HepG2 (cell line): ENCODE measurements around the gene WNT6. TPM values are rescaled to one million over a fixed set of nuclear protein-coding genes. Genes with fewer than 3 reads are reported as not detected.

Experiments used
- CREB1 ChIP-seq, 2 experiments: fragments of 450-650 bp in 1 of 2; IDR thresholded peaks; 2 replicates each; pipeline ENCODE4 v1.6.1; 2016 to 2017; ENCODE audit warnings: control low read depth in 1 of 2, mild to moderate bottlenecking in 1 of 2, missing compliant biosample characterization in 1 of 2, missing genetic modification characterization in 1 of 2
- CSRNP1 ChIP-seq: sonication (generic); formaldehyde crosslinking; IDR thresholded peaks from 2 replicates; pipeline ENCODE4 v1.8.1; 2023; ENCODE audit warnings: mild to moderate bottlenecking, missing genetic modification reagents
- GPBP1L1 ChIP-seq: sonication (generic); formaldehyde crosslinking; IDR thresholded peaks from 2 replicates; pipeline ENCODE4 v1.5.0; 2020; ENCODE audit warnings: mild to moderate bottlenecking, missing genetic modification reagents
- KDM1A ChIP-seq: IDR thresholded peaks from 2 replicates; pipeline ENCODE4 v1.6.1; 2016; ENCODE audit warnings: missing compliant biosample characterization
- KMT2A ChIP-seq: sonication (generic); formaldehyde crosslinking; IDR thresholded peaks from 2 replicates; pipeline ENCODE4 v1.4.0; 2020; ENCODE audit warnings: missing genetic modification reagents
- MAFK ChIP-seq, 2 experiments: IDR thresholded peaks in 1 of 2; conservative IDR thresholded peaks in 1 of 2; 2 replicates each; pipeline ENCODE4 v1.6.1; 2011; ENCODE audit warnings: improper control_type of control experiment in 2 of 2, low read length in 2 of 2
- MIXL1 ChIP-seq: IDR thresholded peaks from 2 replicates; pipeline ENCODE4 v1.6.1; 2016
- NR2F2 ChIP-seq: IDR thresholded peaks from 2 replicates; pipeline ENCODE4 v1.6.1; 2012; ENCODE audit warnings: low read depth, inconsistent platforms, borderline replicate concordance
- RNF219 ChIP-seq: sonication (generic); formaldehyde crosslinking; IDR thresholded peaks from 2 replicates; pipeline ENCODE4 v1.5.0; 2020; ENCODE audit warnings: mild to moderate bottlenecking, missing genetic modification reagents
- SALL1 ChIP-seq: sonication (generic); formaldehyde crosslinking; IDR thresholded peaks from 2 replicates; pipeline ENCODE4 v1.8.0; 2022; ENCODE audit warnings: mild to moderate bottlenecking, missing genetic modification reagents
- SMYD3 ChIP-seq: sonication (generic); formaldehyde crosslinking; IDR thresholded peaks from 2 replicates; pipeline ENCODE4 v1.8.1; 2023; ENCODE audit warnings: mild to moderate bottlenecking, missing genetic modification reagents
- THAP9 ChIP-seq: sonication (generic); formaldehyde crosslinking; IDR thresholded peaks from 2 replicates; pipeline ENCODE4; 2020; ENCODE audit warnings: missing genetic modification reagents, mild to moderate bottlenecking, borderline replicate concordance
- ZBTB43 ChIP-seq: sonication (generic); formaldehyde crosslinking; conservative IDR thresholded peaks from 2 replicates; pipeline ENCODE4 v1.4.0; 2020; ENCODE audit warnings: missing genetic modification reagents
- ZBTB8A ChIP-seq: sonication (generic); formaldehyde crosslinking; IDR thresholded peaks from 2 replicates; pipeline ENCODE4 v1.4.0; 2020; ENCODE audit warnings: mild to moderate bottlenecking, low read depth, missing genetic modification reagents, borderline replicate concordance
- ZKSCAN5 ChIP-seq: sonication (generic); formaldehyde crosslinking; IDR thresholded peaks from 2 replicates; pipeline ENCODE4 v1.5.1; 2020; ENCODE audit warnings: mild to moderate bottlenecking, missing genetic modification reagents
- ZNF225 ChIP-seq: sonication (generic); formaldehyde crosslinking; IDR thresholded peaks from 2 replicates; pipeline ENCODE4 v1.4.0; 2020; ENCODE audit warnings: mild to moderate bottlenecking, missing genetic modification reagents
- ZNF530 ChIP-seq: sonication (generic); formaldehyde crosslinking; IDR thresholded peaks from 2 replicates; pipeline ENCODE4 v1.5.0; 2020; ENCODE audit warnings: low read depth, mild to moderate bottlenecking, missing genetic modification reagents
- ZNF546 ChIP-seq: sonication (generic); formaldehyde crosslinking; conservative IDR thresholded peaks from 2 replicates; pipeline ENCODE4 v1.8.1; 2023; ENCODE audit warnings: mild to moderate bottlenecking, missing genetic modification reagents
- ZNF773 ChIP-seq: sonication (generic); formaldehyde crosslinking; IDR thresholded peaks from 2 replicates; pipeline ENCODE4 v1.4.0; 2020; ENCODE audit warnings: missing genetic modification reagents, borderline replicate concordance
- polyA plus RNA-seq, 8 experiments: library from polyadenylated mRNA; depleted of rRNA in 3 of 8; stranded (reverse) in 7 of 8; unstranded in 1 of 8; fragments of >200 nt; fragmentation: Illumina TruSeq in 4 of 8; extraction: Trizol in 4 of 8; gene quantifications; 2 replicates each; pipeline versions ENCODE4 v1.2.1 to v1.2.3, GENCODE V29; 2011 to 2016; ENCODE audit warnings: low read depth in 4 of 8, missing spikeins in 1 of 8, mixed read lengths in 1 of 8; ENCODE audit not compliant: insufficient read depth in 1 of 8
- total RNA-seq, 5 experiments: library from RNA; depleted of rRNA; stranded (reverse); fragments of >200 nt; fragmentation: Illumina TruSeq; extraction: Trizol; gene quantifications; 2 replicates each; pipeline ENCODE4 v1.2.3, GENCODE V29; 2016; ENCODE audit warnings: low read depth in 1 of 5

Gene WNT6
- total and polyA plus RNA-seq, 2 of the 13 experiments (the other 11 are each of a cell fraction or from before 2014, with no cell fraction given): 0.20 TPM; not detected in 1

GRCh38 chr2:218908721-218909619 lies 49.4 kb downstream of the WNT6 start (continued):
- 0 out of 2 replicates have a peak, but pooled peaks have one; percentile 35 for TF ChIP-seq ZBTB43 (CRISPR knock-in tag)
- peak; percentile 69; the same call in 1 of the 2 replicates for TF ChIP-seq SMYD3 (CRISPR knock-in tag)
- peak; percentile 99 for TF ChIP-seq ZNF225 (CRISPR knock-in tag)
- TF ChIP-seq KMT2A (CRISPR knock-in tag): peak; percentile 84
- no peak for TF ChIP-seq KDM1A
- peak; percentile 93 for TF ChIP-seq ZNF546 (CRISPR knock-in tag)
- TF ChIP-seq MIXL1: peak; percentile 31; the same call in 1 of the 2 replicates
- TF ChIP-seq ZBTB8A (CRISPR knock-in tag): peak; percentile 83
- TF ChIP-seq RNF219 (CRISPR knock-in tag): no peak
- TF ChIP-seq MAFK (conservative IDR thresholded peaks at IDR 0.05 in 1 of 2, IDR thresholded peaks at IDR 0.05 in 1 of 2; ENCODE audit: low read length in 2 of 2): no peak
- TF ChIP-seq NR2F2: no peak
- no peak for TF ChIP-seq ZNF530 (CRISPR knock-in tag)
- TF ChIP-seq ZNF773 (CRISPR knock-in tag): peak; percentile 70; the same call in 1 of the 2 replicates
- peak; percentile 88 for TF ChIP-seq CREB1 (IDR thresholded peaks at IDR 0.05)
- peak; percentile 95 for TF ChIP-seq CREB1 (CRISPR knock-in tag; IDR thresholded peaks at IDR 0.05)
- 0 out of 2 replicates have a peak, but pooled peaks have one; percentile 25 for TF ChIP-seq ZKSCAN5 (CRISPR knock-in tag)
- peak; percentile 90 for TF ChIP-seq THAP9 (CRISPR knock-in tag)
- TF ChIP-seq CSRNP1 (CRISPR knock-in tag): peak; percentile 98
- TF ChIP-seq GPBP1L1: no peak
- TF ChIP-seq SALL1: peak; percentile 95
